ENCODE measurements around the gene LAPTM5. TPM values are rescaled to one million over a fixed set of nuclear protein-coding genes. Genes with fewer than 3 reads are reported as not detected.

The LAPTM5 gene
- total RNA-seq, 4 donors from 2014 or later, result 2.3 to 14.8 (median 10.1) TPM

- Histone ChIP-seq H3K36me3 (no peaks in the 10 kb centered on the region), H3K27me3 (no peaks in the 10 kb centered on the region), H3K4me3 (no peak overlapping the region), H3K27ac (no peak overlapping the region), H3K4me1 (no peaks in the 10 kb centered on the region), H3K9me3 (no peaks in the 10 kb centered on the region)
- DNase-seq (no peak), ATAC-seq (no peak)
- no peak for TF ChIP-seq CTCF (IDR thresholded peaks at IDR 0.05 in 4 of 5, conservative IDR thresholded peaks at IDR 0.05 in 1 of 5)
- no peak for TF ChIP-seq POLR2A (IDR thresholded peaks at IDR 0.05)
- intact Hi-C loops (cut with DNase I; ENCODE audit: low total_unique reads), result no loop called here
- in situ Hi-C loops (cut with MboI; ENCODE audit: low sequenced_read_pairs in 4 of 4), result no loop called here
Measured at GRCh38 chr1:30732277-30732996, 25.1 kb downstream of the LAPTM5 start.

- intact Hi-C loops (cut with DNase I; ENCODE audit: low total_unique reads) (no loop called here), in situ Hi-C loops (cut with MboI; ENCODE audit: low sequenced_read_pairs in 4 of 4) (no loop called here)
- H3K36me3 ChIP-seq, result no peaks in the 10 kb centered on the region
- H3K4me3 ChIP-seq, result no peak overlapping the region
- ATAC-seq (no peak), DNase-seq (no peak)
- TF ChIP-seq POLR2A (IDR thresholded peaks at IDR 0.05) (no peak), CTCF (IDR thresholded peaks at IDR 0.05 in 4 of 5, conservative IDR thresholded peaks at IDR 0.05 in 1 of 5) (no peak)
- no peaks in the 10 kb centered on the region for H3K9me3 ChIP-seq
- no peaks in the 10 kb centered on the region for H3K27me3 ChIP-seq
- H3K27ac ChIP-seq, result no peak overlapping the region
- H3K4me1 ChIP-seq, result no peaks in the 10 kb centered on the region
Measured at GRCh38 chr1:30731806-30732276, 25.7 kb downstream of the LAPTM5 start.

GRCh38 chr1:30731109-30731805, 26.3 kb downstream of the LAPTM5 start:
- H3K27me3 ChIP-seq, result no peaks in the 10 kb centered on the region
- H3K27ac ChIP-seq, result no peak overlapping the region
- intact Hi-C loops (cut with DNase I; ENCODE audit: low total_unique reads), result no loop called here
- in situ Hi-C loops (cut with MboI; ENCODE audit: low sequenced_read_pairs in 4 of 4), result no loop called here
- no peaks in the 10 kb centered on the region for H3K9me3 ChIP-seq
- DNase-seq (no peak), ATAC-seq (no peak)
- H3K4me3 ChIP-seq, result no peak overlapping the region
- no peaks in the 10 kb centered on the region for H3K4me1 ChIP-seq
- H3K36me3 ChIP-seq, result no peaks in the 10 kb centered on the region
- TF ChIP-seq POLR2A (IDR thresholded peaks at IDR 0.05), result no peak
- TF ChIP-seq CTCF (IDR thresholded peaks at IDR 0.05 in 4 of 5, conservative IDR thresholded peaks at IDR 0.05 in 1 of 5), result no peak

GRCh38 chr1:30730346-30731108, 27.0 kb downstream of the LAPTM5 start:
- Histone ChIP-seq H3K27ac (no peak overlapping the region), H3K9me3 (no peaks in the 10 kb centered on the region), H3K4me1 (no peaks in the 10 kb centered on the region), H3K36me3 (no peaks in the 10 kb centered on the region), H3K27me3 (no peaks in the 10 kb centered on the region), H3K4me3 (no peak overlapping the region)
- ATAC-seq, result no peak
- in situ Hi-C loops (cut with MboI; ENCODE audit: low sequenced_read_pairs in 4 of 4), result no loop called here
- intact Hi-C loops (cut with DNase I; ENCODE audit: low total_unique reads), result no loop called here
- DNase-seq, result no peak
- TF ChIP-seq CTCF (IDR thresholded peaks at IDR 0.05 in 4 of 5, conservative IDR thresholded peaks at IDR 0.05 in 1 of 5) (no peak), POLR2A (IDR thresholded peaks at IDR 0.05) (no peak)

Measured in gastrocnemius medialis (tissue), 4 donors.